H1 (cell line): Measurements from ENCODE around the gene STK32C. TPM values are rescaled to one million over a fixed set of nuclear protein-coding genes. Genes with fewer than 3 reads are reported as not detected.

Source experiments
- CHD7 ChIP-seq: fragments of 300-600 bp; sonication (generic); IDR thresholded peaks from 2 replicates; pipeline ENCODE4 v1.7.1; 2012; ENCODE audit warnings: low read length, moderate library complexity, mild to moderate bottlenecking, inconsistent platforms; ENCODE audit not compliant: insufficient replicate concordance
- CTCF ChIP-seq, 3 experiments: IDR thresholded peaks; 1 replicate in 2 of 3; 2 replicates in 1 of 3; pipeline versions ENCODE4 v1.5.1 to v1.6.1; 2011; ENCODE audit warnings: low read length in 3 of 3, mild to moderate bottlenecking in 3 of 3, inconsistent platforms in 2 of 3, low read depth in 1 of 3, moderate library complexity in 1 of 3; ENCODE audit not compliant: insufficient read depth in 1 of 3; ENCODE audit errors: control extremely low read depth in 1 of 3
- NANOG ChIP-seq: IDR thresholded peaks from 2 replicates; pipeline ENCODE4 v1.6.1; 2011; ENCODE audit warnings: low read length, low read depth, mild to moderate bottlenecking, inconsistent platforms; ENCODE audit not compliant: insufficient read depth, poor library complexity, severe bottlenecking
- RAD21 ChIP-seq, 2 experiments: IDR thresholded peaks in 1 of 2; conservative IDR thresholded peaks in 1 of 2; 2 replicates each; pipeline ENCODE4 v1.6.1; 2011; ENCODE audit warnings: low read depth in 2 of 2, low read length in 2 of 2, improper control_type of control experiment in 1 of 2, inconsistent platforms in 1 of 2, mild to moderate bottlenecking in 1 of 2, moderate library complexity in 1 of 2
- TAF7 ChIP-seq: optimal IDR thresholded peaks from 2 replicates; pipeline ENCODE3; 2011; ENCODE audit warnings: low read depth, mild to moderate bottlenecking, inconsistent platforms, low read length, moderate library complexity, borderline replicate concordance
- USF2 ChIP-seq: IDR thresholded peaks from 2 replicates; pipeline ENCODE4 v1.6.1; 2011; ENCODE audit warnings: low read length, improper control_type of control experiment
- polyA plus RNA-seq, 7 experiments: library from polyadenylated mRNA; depleted of rRNA in 3 of 7; stranded (reverse) in 5 of 7; unstranded in 2 of 7; fragments of >200 nt in 5 of 7; fragments of 200-250 nt in 2 of 7; gene quantifications; 1 replicate in 5 of 7; 2 replicates in 1 of 7; 4 replicates in 1 of 7; pipeline versions ENCODE4 v1.2.1 to v1.2.3, GENCODE V29; 2011 to 2013; ENCODE audit warnings: missing spikeins in 2 of 7, mixed read lengths in 2 of 7
- total RNA-seq: library from RNA; stranded (reverse); fragmentation: NEBNext Ultra II Directional; extraction: Animal tissue kit (Norgen Biotek cat#: 25700); gene quantifications from 2 replicates; pipeline ENCODE4 v1.2.1, GENCODE V29; 2021

STK32C gene
- total and polyA plus RNA-seq, 2 of the 8 experiments (the other 6 are each of a cell fraction or from before 2014, with no cell fraction given) = 10.6 to 15.6 TPM

- TF ChIP-seq USF2 = no peak
- TF ChIP-seq CHD7 = no peak
- peak in 2 of 3 experiments; percentile 98 to 100; a peak in 3 of 4 replicates for TF ChIP-seq CTCF (IDR thresholded peaks at IDR 0.05; ENCODE audit: control extremely low read depth in 1 of 3, insufficient read depth in 1 of 3, low read depth in 1 of 3, low read length in 3 of 3)
- no peak for TF ChIP-seq NANOG
- peak; percentile 97 for TF ChIP-seq RAD21 (IDR thresholded peaks at IDR 0.05 in 1 of 2, conservative IDR thresholded peaks at IDR 0.05 in 1 of 2; ENCODE audit: low read depth in 2 of 2, low read length in 2 of 2)
- TF ChIP-seq TAF7 = no peak
Measured at GRCh38 chr10:132223156-132223590, 84.6 kb downstream of the STK32C start (continued).
